Transverse colon (tissue), 4 donors: ENCODE data around the gene JAZF1. TPM values are rescaled to one million over a fixed set of nuclear protein-coding genes. Genes with fewer than 3 reads are reported as not detected.

ENCODE experiments used
- DNase-seq: peaks from one replicate; pipeline ENCODE4 v3.0.0-alpha.2; 2019
- H3K27ac ChIP-seq, 4 donors: fragments of 200-600 bp; sonication (generic); 2 replicates each; pipeline ENCODE4 v1.5.1; 2016 to 2018; ENCODE audit warnings: inconsistent platforms in 4 of 4
- H3K27me3 ChIP-seq: fragments of 200-600 bp; sonication (generic); 2 replicates; pipeline ENCODE4 v1.5.1; 2017; ENCODE audit warnings: inconsistent platforms
- H3K36me3 ChIP-seq, 4 donors: fragments of 200-600 bp; sonication (generic); 2 replicates each; pipeline ENCODE4 v1.5.1; 2017 to 2019; ENCODE audit warnings: inconsistent platforms in 4 of 4
- H3K4me1 ChIP-seq, 4 donors: fragments of 200-600 bp; sonication (generic); 2 replicates each; pipeline ENCODE4 v1.5.1; 2017 to 2020; ENCODE audit warnings: inconsistent platforms in 4 of 4
- H3K4me3 ChIP-seq, 4 donors: fragments of 200-600 bp; sonication (generic); 1 replicate in 1 of 4; 2 replicates in 3 of 4; pipeline versions ENCODE4 v1.5.1 to v1.6.1; 2017 to 2019; ENCODE audit warnings: inconsistent platforms in 4 of 4
- H3K9me3 ChIP-seq, 2 donors: fragments of 200-600 bp; sonication (generic); 2 replicates each; pipeline ENCODE4 v1.5.1; 2017 to 2019; ENCODE audit warnings: inconsistent platforms in 2 of 2
- EP300 ChIP-seq: sonication (generic); formaldehyde crosslinking; IDR thresholded peaks from one replicate; pipeline ENCODE4 v1.6.1; 2017; ENCODE audit warnings: antibody characterized with exemption, low read depth
- POLR2A ChIP-seq: fragments of 450-650 bp; IDR thresholded peaks from one replicate; pipeline ENCODE4 v1.6.1; 2016; ENCODE audit warnings: antibody characterized with exemption, mild to moderate bottlenecking, moderate library complexity
- POLR2AphosphoS5 ChIP-seq, 3 donors: sonication (generic); formaldehyde crosslinking; IDR thresholded peaks; one replicate each; pipeline ENCODE4 v1.6.1; 2016; ENCODE audit warnings: antibody characterized with exemption in 3 of 3
- WGBS, 2 donors: methylation state at CpG; one replicate each; pipeline ENCODE4 v1.1.5; 2018; ENCODE audit warnings: low coverage in 1 of 2; 5-methylcytosine and 5-hydroxymethylcytosine counted together
- in situ Hi-C, 4 donors: fragments of 200-750 bp; cut with MboI; loops; one replicate each; pipeline versions ENCODE4 v1.15.0 to v1.15.1; 2017; ENCODE audit warnings: low sequenced_read_pairs in 3 of 4, low pct_ligation_motif_present in 1 of 4, low pct_unique_long_range_greater_than_20kb in 1 of 4
- intact Hi-C: fragments of 100-400 bp; cut with DNase I; formaldehyde crosslinking; loops from one replicate; pipeline ENCODE4 v1.15.1; 2023; ENCODE audit warnings: low total_unique reads
- total RNA-seq, 4 donors: library from RNA; depleted of rRNA; stranded (reverse); fragments of >200 nt; gene quantifications; one replicate each; pipeline ENCODE4 v1.1.0, GENCODE V29; 2016
- TF ChIP-seq, protein P1 (sequence below), 5 experiments: fragments of 200-600 bp in 3 of 5; fragments of 450-650 bp in 2 of 5; sonication (generic) in 3 of 5; IDR thresholded peaks; 1 replicate in 2 of 5; 2 replicates in 3 of 5; pipeline ENCODE4 v1.5.1; 2016 to 2017; ENCODE audit warnings: antibody characterized with exemption in 5 of 5, inconsistent platforms in 3 of 5, mild to moderate bottlenecking in 2 of 5, moderate library complexity in 1 of 5

JAZF1 gene
- total RNA-seq, 4 donors from 2014 or later: 11.0 to 12.2 (median 11.5) TPM

DNA sequence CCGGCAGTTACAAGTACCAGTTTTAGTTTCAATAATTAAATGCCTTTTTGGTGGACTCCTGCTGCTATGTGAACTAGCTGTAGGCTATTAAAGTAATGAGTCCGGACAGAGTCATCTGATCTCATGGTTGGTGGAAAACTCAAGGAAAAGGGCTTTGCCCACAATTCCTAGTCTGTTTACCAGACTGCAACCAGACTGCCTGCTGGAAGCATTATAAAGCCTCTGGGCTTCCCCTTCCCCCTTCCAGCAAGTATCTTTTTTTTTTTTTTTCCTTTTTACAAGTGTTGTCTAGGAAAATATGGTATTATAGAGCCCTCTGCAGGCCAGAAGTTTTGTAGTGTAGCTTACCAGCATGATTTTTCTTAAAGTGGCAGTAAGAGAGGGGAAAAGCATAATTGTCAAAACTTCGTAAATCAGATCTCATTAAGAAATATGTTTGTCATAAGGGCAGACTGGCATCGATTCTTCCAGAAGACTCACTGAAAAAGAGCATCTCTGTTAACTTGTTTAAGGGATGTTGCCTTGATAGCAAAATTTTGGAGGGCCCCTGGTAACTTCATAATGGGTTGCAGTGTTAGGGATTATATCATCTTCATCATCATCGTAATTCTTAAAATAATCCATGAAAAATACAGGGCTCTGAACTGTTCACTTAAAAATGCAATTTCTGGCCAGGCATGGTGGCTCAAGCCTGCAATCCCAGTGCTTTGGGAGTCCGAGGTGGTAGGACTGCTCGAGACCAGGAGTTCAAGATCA is 259.3 kb downstream of the JAZF1 start:
- H3K36me3 ChIP-seq: no peaks in the 10 kb centered on the region
- H3K9me3 ChIP-seq: no peaks in the 10 kb centered on the region
- H3K27ac ChIP-seq: no peak overlapping the region
- H3K4me1 ChIP-seq: peaks cover 0 to 17% (median 7%) of the 10 kb centered on the region in 4 donors
- peak overlapping the region in 1 of 4 donors; percentile 19 for H3K4me3 ChIP-seq
- intact Hi-C loops: no loop called here
- TF ChIP-seq EP300 (no peak), POLR2AphosphoS5 (IDR thresholded peaks at IDR 0.05) (no peak), POLR2A (no peak)
- TF ChIP-seq, protein P1, sequence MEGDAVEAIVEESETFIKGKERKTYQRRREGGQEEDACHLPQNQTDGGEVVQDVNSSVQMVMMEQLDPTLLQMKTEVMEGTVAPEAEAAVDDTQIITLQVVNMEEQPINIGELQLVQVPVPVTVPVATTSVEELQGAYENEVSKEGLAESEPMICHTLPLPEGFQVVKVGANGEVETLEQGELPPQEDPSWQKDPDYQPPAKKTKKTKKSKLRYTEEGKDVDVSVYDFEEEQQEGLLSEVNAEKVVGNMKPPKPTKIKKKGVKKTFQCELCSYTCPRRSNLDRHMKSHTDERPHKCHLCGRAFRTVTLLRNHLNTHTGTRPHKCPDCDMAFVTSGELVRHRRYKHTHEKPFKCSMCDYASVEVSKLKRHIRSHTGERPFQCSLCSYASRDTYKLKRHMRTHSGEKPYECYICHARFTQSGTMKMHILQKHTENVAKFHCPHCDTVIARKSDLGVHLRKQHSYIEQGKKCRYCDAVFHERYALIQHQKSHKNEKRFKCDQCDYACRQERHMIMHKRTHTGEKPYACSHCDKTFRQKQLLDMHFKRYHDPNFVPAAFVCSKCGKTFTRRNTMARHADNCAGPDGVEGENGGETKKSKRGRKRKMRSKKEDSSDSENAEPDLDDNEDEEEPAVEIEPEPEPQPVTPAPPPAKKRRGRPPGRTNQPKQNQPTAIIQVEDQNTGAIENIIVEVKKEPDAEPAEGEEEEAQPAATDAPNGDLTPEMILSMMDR (IDR thresholded peaks at IDR 0.05): peak; percentile 46 to 67 (median 50)
- H3K27me3 ChIP-seq: no peaks in the 10 kb centered on the region
- 37 to 47% methylated on average over 6 to 7 of the region's 7 CpGs for WGBS, 2 donors
- in situ Hi-C loops: loop anchor here in 3 of 4 donors (10.0 to 25.0 kb wide), 3 partner anchors 334 to 716 kb away; partner anchors contain the start of gene HOXA13 (in 2 of the 3)
- DNase-seq: peak; percentile 22

DNA sequence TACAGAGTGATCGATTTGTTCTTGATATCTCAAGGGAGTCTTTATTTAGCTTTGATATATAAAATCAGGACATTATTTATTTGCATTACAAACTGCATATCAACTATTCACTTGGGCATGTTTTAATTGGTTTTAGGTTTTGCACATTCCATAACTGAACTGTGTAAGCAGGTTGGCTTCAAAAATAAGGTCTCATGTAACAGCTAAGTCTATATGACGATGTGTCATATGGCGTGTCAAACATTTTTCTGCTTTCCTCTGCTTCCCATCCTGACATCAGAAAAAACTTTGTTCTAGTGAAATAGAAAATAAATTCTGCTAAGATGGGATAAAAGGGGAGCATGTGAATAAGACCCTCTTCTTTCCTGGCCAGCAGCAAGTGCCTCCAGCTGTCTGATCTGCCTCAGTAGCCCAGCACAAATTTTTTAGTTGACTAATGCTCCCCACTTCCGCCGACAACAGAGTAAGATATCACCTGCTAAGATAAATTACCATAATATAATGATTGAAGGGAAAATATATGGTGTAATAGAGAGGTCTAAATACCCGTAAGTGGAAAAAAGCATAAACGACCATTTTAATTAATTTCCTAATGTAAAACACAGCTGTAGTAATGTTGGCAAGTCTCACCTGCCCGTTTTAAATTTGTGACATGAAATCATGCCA is 260.2 kb downstream of the JAZF1 start:
- WGBS, 2 donors: 78 to 80% methylated on average over 7 to 8 of the region's 8 CpGs
- TF ChIP-seq POLR2A: no peak
- no peak for TF ChIP-seq POLR2AphosphoS5 (IDR thresholded peaks at IDR 0.05)
- TF ChIP-seq, protein P1 (IDR thresholded peaks at IDR 0.05): no peak
- Histone ChIP-seq H3K4me3 (no peak overlapping the region), H3K9me3 (no peaks in the 10 kb centered on the region), H3K27me3 (no peaks in the 10 kb centered on the region), H3K36me3 (no peaks in the 10 kb centered on the region), H3K27ac (no peak overlapping the region), H3K4me1 (peaks cover 0 to 17% (median 7%) of the 10 kb centered on the region in 4 donors)
- DNase-seq: no peak
- intact Hi-C loops: no loop called here
- in situ Hi-C loops: loop anchor here in 3 of 4 donors (10.0 to 25.0 kb wide), 3 partner anchors 333 to 716 kb away; partner anchors contain the start of gene HOXA13 (in 2 of the 3)

DNA sequence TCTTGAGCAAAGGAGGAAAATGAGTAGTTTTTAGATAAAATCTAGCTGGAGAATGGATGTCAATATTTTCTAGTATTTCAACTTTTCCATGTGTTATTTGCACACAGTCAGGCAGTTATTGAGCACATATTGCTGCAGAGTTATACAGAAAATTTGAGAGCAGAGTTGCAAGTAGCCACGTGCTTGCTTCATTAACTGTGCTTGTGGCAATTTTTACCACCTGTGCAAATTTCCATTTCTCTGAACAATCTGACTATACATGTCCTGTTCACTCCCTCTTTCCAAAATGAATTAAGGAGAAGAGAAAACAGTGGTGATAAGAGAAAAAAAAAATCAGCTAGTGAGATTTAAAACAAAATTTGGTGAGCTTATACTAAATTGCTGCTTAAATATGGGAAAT is 262.1 kb downstream of the JAZF1 start:
- intact Hi-C loops: loop anchor here (5.0 kb wide), 1 partner anchor 726 kb away; no protein-coding TSS in a partner anchor
- no peak overlapping the region for H3K4me3 ChIP-seq
- no peaks in the 10 kb centered on the region for H3K36me3 ChIP-seq
- WGBS, 2 donors: 83 to 100% methylated on average over 1 of the region's 1 CpG
- TF ChIP-seq POLR2A (no peak), EP300 (no peak), POLR2AphosphoS5 (IDR thresholded peaks at IDR 0.05) (no peak)
- H3K27ac ChIP-seq: no peak overlapping the region
- H3K9me3 ChIP-seq: no peaks in the 10 kb centered on the region
- peaks cover 0 to 17% (median 7%) of the 10 kb centered on the region in 4 donors for H3K4me1 ChIP-seq
- DNase-seq: no peak
- in situ Hi-C loops: loop anchor here in 1 of 4 donors (25.0 kb wide), 1 partner anchor 331 kb away; no protein-coding TSS in a partner anchor
- H3K27me3 ChIP-seq: no peaks in the 10 kb centered on the region

DNA sequence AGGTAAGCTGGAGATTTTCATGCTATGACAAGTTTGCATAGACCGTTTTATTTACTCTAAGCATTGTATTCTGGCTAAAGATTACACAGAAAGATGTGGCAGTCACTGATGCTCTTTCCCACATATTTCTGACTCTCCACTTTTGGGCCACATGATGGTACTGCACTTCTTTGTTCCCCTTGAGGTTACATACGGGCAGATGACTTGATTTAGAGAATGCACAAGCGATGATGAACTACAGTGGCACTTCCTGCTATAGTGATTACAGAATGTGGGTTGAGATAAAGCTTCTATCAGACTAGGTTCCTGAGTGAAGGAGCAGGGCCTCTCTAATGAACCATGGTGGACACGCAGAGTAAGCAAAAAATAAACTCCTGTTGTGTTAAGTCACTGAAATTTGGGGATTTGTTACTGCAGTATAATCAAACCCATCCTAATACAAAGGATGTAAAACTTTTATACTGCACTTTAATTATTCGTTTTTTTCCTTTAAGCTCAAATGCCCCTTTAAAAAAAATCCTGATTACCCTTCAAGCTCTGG is 262.8 kb downstream of the JAZF1 start:
- Histone ChIP-seq H3K4me1 (peaks cover 0 to 15% (median 7%) of the 10 kb centered on the region in 4 donors), H3K9me3 (no peaks in the 10 kb centered on the region), H3K27ac (no peak overlapping the region), H3K36me3 (no peaks in the 10 kb centered on the region), H3K4me3 (no peak overlapping the region), H3K27me3 (no peaks in the 10 kb centered on the region)
- WGBS, 2 donors: 77 to 79% methylated on average over 5 of the region's 5 CpGs
- intact Hi-C loops: loop anchor here (5.0 kb wide), 1 partner anchor 726 kb away; no protein-coding TSS in a partner anchor
- TF ChIP-seq EP300 (no peak), POLR2AphosphoS5 (IDR thresholded peaks at IDR 0.05) (no peak), POLR2A (no peak)
- TF ChIP-seq, protein P1 (IDR thresholded peaks at IDR 0.05): no peak
- DNase-seq: no peak
- in situ Hi-C loops: loop anchor here in 1 of 4 donors (25.0 kb wide), 1 partner anchor 331 kb away; no protein-coding TSS in a partner anchor
